Measurements from ENCODE around the gene SCG5. TPM values are rescaled to one million over a fixed set of nuclear protein-coding genes. Genes with fewer than 3 reads are reported as not detected.

Gene SCG5
- total RNA-seq, 1 experiment from 2014 or later: 1.3 TPM

- no peaks in the 10 kb centered on the region for H3K79me2 ChIP-seq (ENCODE audit: low read length)
- TF ChIP-seq EZH2 (IDR thresholded peaks at IDR 0.05; ENCODE audit: low read length, unreplicated experiment) (no peak), CTCF (conservative IDR thresholded peaks at IDR 0.05; ENCODE audit: low read depth, low read length) (no peak), EZH2phosphoT487 (IDR thresholded peaks at IDR 0.05; ENCODE audit: borderline replicate concordance, low read length) (no peak)
- no peaks in the 10 kb centered on the region for H3K9me3 ChIP-seq (ENCODE audit: low read length)
- H3K9ac ChIP-seq (ENCODE audit: low read length): no peak overlapping the region
- H3K9me2 ChIP-seq (replicated peaks; ENCODE audit: low read length): no peaks in the 10 kb centered on the region
- H3K27ac ChIP-seq (ENCODE audit: low read length): no peak overlapping the region
- H4K20me1 ChIP-seq (ENCODE audit: low read length): no peaks in the 10 kb centered on the region
- CTCF ChIA-PET: no interaction called here
- H3F3A ChIP-seq (ENCODE audit: low read length, unreplicated experiment): no peaks in the 10 kb centered on the region
- DNase-seq (no peak), ATAC-seq (no peak)
- no peaks in the 10 kb centered on the region for H3K36me3 ChIP-seq (ENCODE audit: low read depth, low read length)
- intact Hi-C loops (cut with micrococcal nuclease): no loop called here
- H3K4me1 ChIP-seq (ENCODE audit: insufficient read depth, low read length): peaks cover 12% of the 10 kb centered on the region; the same call in 1 of the 2 replicates
- no peak overlapping the region for H2AFZ ChIP-seq (ENCODE audit: low read length)
- H3K27me3 ChIP-seq (ENCODE audit: low read length): no peaks in the 10 kb centered on the region
- no peak overlapping the region for H3K4me3 ChIP-seq (ENCODE audit: low read length)
- no peak overlapping the region for H3K4me2 ChIP-seq (ENCODE audit: low read length)
- BruUV-seq (replicated peaks): no TSS peak
- POLR2A ChIA-PET (ENCODE audit: unreplicated experiment): no interaction called here
Measured at GRCh38 chr15:32737304-32737703, 95.8 kb downstream of the SCG5 start.

GRCh38 chr15:32738666-32739065 is 97.2 kb downstream of the SCG5 start:
- TF ChIP-seq CTCF (conservative IDR thresholded peaks at IDR 0.05; ENCODE audit: low read depth, low read length): no peak
- TF ChIP-seq EZH2 (IDR thresholded peaks at IDR 0.05; ENCODE audit: low read length, unreplicated experiment): no peak
- no peak for TF ChIP-seq EZH2phosphoT487 (IDR thresholded peaks at IDR 0.05; ENCODE audit: borderline replicate concordance, low read length)
- ChIA-PET POLR2A (ENCODE audit: unreplicated experiment) (interaction anchor here (0.7 kb wide), 1 partner anchor 90 kb away, joined by 18 read pairs; no protein-coding TSS in a partner anchor), CTCF (no interaction called here)
- Histone ChIP-seq H3F3A (ENCODE audit: low read length, unreplicated experiment) (no peaks in the 10 kb centered on the region), H4K20me1 (ENCODE audit: low read length) (no peaks in the 10 kb centered on the region), H3K79me2 (ENCODE audit: low read length) (no peaks in the 10 kb centered on the region), H3K4me3 (ENCODE audit: low read length) (no peak overlapping the region), H3K36me3 (ENCODE audit: low read depth, low read length) (no peaks in the 10 kb centered on the region), H3K9me2 (replicated peaks; ENCODE audit: low read length) (no peaks in the 10 kb centered on the region), H3K27me3 (ENCODE audit: low read length) (no peaks in the 10 kb centered on the region), H3K4me1 (ENCODE audit: insufficient read depth, low read length) (peaks cover 4% of the 10 kb centered on the region; the same call in 1 of the 2 replicates), H3K27ac (ENCODE audit: low read length) (no peak overlapping the region), H2AFZ (ENCODE audit: low read length) (no peak overlapping the region), H3K9ac (ENCODE audit: low read length) (no peak overlapping the region), H3K9me3 (ENCODE audit: low read length) (no peaks in the 10 kb centered on the region), H3K4me2 (ENCODE audit: low read length) (no peak overlapping the region)
- BruUV-seq (replicated peaks): no TSS peak
- intact Hi-C loops (cut with micrococcal nuclease): no loop called here
- no peak for DNase-seq
- no peak for ATAC-seq

GRCh38 chr15:32739522-32740063 is 98.1 kb downstream of the SCG5 start:
- no peak overlapping the region for H3K27ac ChIP-seq (ENCODE audit: low read length)
- H2AFZ ChIP-seq (ENCODE audit: low read length): no peak overlapping the region
- no peak overlapping the region for H3K4me2 ChIP-seq (ENCODE audit: low read length)
- no peaks in the 10 kb centered on the region for H4K20me1 ChIP-seq (ENCODE audit: low read length)
- ChIA-PET POLR2A (ENCODE audit: unreplicated experiment) (no interaction called here), CTCF (no interaction called here)
- TF ChIP-seq EZH2phosphoT487 (IDR thresholded peaks at IDR 0.05; ENCODE audit: borderline replicate concordance, low read length) (no peak), EZH2 (IDR thresholded peaks at IDR 0.05; ENCODE audit: low read length, unreplicated experiment) (no peak), CTCF (conservative IDR thresholded peaks at IDR 0.05; ENCODE audit: low read depth, low read length) (no peak)
- H3K79me2 ChIP-seq (ENCODE audit: low read length): no peaks in the 10 kb centered on the region
- DNase-seq (no peak), ATAC-seq (no peak)
- no peaks in the 10 kb centered on the region for H3K36me3 ChIP-seq (ENCODE audit: low read depth, low read length)
- H3K27me3 ChIP-seq (ENCODE audit: low read length): no peaks in the 10 kb centered on the region
- H3K9me3 ChIP-seq (ENCODE audit: low read length): no peaks in the 10 kb centered on the region
- no TSS peak for BruUV-seq (replicated peaks)
- no peaks in the 10 kb centered on the region for H3K9me2 ChIP-seq (replicated peaks; ENCODE audit: low read length)
- H3F3A ChIP-seq (ENCODE audit: low read length, unreplicated experiment): no peaks in the 10 kb centered on the region
- intact Hi-C loops (cut with micrococcal nuclease): no loop called here
- no peaks in the 10 kb centered on the region for H3K4me1 ChIP-seq (ENCODE audit: insufficient read depth, low read length)
- no peak overlapping the region for H3K4me3 ChIP-seq (ENCODE audit: low read length)
- H3K9ac ChIP-seq (ENCODE audit: low read length): no peak overlapping the region

Data from PC-3 (cell line).